Measurements from ENCODE around the gene KRTAP3-1.

Gene KRTAP3-1

DNA sequence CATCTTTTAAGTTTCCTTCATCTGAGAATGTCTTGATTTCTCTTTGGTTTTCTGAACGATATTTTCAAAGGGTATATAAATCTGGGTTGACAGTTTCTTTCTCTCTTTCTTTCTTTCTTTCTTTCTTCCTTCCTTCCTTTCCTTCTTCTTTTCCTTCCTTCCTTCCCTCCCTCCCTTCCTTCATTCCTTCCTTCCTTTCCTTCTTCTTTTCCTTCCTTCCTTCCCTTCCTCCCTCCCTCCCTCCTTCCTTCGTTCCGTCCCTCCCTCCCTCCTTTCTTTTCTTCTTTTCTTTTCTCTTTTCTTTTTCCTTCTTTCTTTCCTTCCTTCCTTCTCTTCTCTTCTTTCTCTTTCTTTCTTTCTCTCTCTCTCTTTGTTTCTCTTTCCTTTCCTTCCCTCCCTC, 34.6 kb downstream of the KRTAP3-1 start:
- no peak for DNase-seq

DNA sequence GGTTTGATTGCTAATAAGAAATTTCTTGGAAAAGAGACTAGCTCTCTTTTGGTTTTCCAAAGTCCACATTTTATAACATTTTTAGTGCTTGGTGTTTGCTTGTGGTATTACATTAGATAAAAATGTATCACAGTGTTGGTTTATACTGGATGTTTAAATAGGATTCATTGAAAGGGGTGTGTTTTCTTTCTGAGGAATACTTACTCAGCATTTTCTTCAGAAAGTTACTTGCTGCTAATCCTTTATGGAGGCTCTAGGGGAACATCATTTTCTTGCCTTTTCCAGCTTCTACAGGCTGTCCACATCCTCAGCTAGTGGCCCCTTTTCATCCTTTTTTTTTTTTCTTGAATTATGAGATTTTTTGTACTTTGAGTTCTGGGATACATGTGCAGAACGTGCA, 41.3 kb downstream of the KRTAP3-1 start:
- DNase-seq = no peak

DNA sequence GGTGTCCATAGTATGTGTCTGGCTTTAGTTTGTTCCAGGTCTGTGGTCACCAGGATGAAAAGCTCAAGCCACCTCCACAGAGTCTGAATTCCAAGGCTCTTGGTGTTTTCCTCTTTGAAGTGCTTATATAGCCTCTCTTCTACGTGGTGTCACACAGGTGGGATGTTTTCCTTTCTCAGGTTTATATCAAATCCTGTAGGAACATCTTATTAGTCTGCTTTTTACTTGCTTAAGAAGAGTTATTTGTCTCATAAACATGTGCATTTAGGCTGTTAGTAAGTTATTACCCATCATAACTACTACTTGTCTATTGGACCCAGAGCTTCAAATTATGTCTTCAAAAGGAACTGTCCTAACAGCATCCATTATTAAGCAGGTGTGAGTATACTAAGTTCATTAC, 42.1 kb downstream of the KRTAP3-1 start, which contains the start of gene KRT39:
KRT39 (minus strand) TSS at position 101 of the 400 bp plus-strand sequence; CDS start at position 9, 92 bp downstream.
- no peak for DNase-seq

DNA sequence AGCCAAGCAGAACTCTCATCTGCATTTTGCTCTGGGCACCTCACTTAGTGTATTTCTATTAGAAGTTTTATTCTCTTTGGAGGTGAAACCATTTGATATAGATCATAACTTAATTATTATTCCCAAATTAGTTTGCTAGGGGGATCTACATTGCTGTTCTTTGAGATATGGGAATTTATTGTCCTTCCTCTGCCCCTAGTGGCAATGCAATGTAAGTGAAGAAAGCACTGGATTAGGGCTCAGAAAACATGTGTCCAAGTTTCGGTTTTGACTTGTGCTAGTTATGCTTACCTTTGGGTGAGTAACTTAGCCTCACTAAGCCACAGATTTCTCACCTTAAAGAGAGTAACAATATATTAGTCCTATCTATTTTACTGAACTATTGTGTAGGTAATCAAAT, 45.1 kb downstream of the KRTAP3-1 start:
- no peak for DNase-seq

DNA sequence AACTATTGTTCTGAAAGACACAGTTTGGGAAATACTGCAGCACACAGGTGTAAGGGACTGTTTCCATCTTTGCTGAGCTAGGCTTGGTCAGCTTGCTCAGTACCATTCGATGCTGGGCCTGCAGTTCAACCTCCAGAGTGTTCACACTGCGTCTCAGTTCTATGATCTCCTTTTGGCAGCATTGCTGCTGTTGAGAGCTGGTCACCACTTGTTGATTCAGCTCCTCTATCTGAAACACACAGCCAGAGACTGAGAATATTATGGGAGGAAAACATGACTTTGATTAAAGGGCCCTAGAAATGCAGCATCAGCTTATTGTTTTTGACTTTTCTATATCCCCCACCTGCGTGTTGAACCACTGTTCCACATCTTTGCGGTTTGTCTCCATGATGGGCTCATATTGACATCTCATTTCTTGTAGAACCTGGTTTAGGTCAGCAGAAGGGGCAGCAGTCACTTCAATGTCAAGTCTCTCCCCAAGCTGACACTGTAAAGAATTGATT, 46.8 kb downstream of the KRTAP3-1 start:
- no peak for DNase-seq

DNA sequence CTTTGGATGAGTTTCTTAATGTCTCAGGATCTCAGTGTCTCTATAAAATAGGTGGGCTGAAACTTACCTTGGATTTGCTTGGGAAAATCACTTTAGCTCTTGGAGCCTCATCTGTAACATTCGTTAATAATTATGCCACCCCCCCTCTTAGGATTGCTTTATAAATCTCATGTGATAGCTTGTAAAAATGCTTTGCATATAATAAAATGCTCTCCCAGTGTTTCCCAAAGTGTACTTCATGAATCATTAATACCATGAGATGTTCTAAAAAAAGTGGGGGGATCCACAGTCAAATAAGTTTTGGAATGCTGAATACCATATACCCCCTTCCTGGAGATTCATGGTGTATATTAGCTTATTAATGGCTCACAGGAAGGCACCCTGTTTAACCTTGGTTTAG, 47.3 kb downstream of the KRTAP3-1 start:
- DNase-seq = no peak

DNA sequence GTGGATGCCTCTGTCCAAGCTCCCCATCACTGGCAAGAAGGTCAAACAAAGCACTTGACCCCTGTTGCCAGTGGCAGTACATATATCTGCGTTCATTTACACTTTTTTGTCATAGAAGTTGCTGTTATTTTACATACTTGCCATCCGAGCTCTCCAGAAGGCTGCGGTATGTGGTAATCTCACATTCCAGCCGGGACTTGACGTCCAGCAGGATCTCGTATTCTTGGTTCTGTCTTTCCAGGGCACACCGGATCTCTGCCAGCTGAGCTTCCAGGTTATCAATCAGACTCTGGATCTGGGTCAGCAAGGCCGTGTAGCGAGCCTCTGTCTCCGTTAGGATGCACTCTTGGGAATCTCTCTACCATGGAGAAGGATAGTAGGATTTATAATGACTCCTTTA, 48.8 kb downstream of the KRTAP3-1 start:
- DNase-seq = no peak

Data from NCI-H345 (cell line).